HPDE6-E6E7 (cell line): ENCODE data around the gene ATP6V0A4.
"Not testable (repeated sequence)": the region's sequence is repeated elsewhere in the genome, so short reads cannot be mapped to it uniquely, and the experiment has no call there.

Experiments
- DNase-seq: peaks from one replicate; pipeline ENCODE4 v3.0.0; 2011; ENCODE audit warnings: missing footprints; ENCODE audit errors: extremely low spot score

Gene ATP6V0A4

GRCh38 chr7:138797715-138798320, at the start of gene ATP6V0A4, which contains the start of gene TMEM213:
ATP6V0A4 (minus strand) TSS chr7:138798196; CDS start chr7:138771247, 26,949 bp downstream.
TMEM213 (plus strand) TSS chr7:138797994; CDS start chr7:138798105, 111 bp downstream.
- no peak for DNase-seq

- no peak for DNase-seq
Measured at GRCh38 chr7:138845711-138846110, 47.7 kb upstream of the ATP6V0A4 start.

- DNase-seq, result no peak
Measured at GRCh38 chr7:138843632-138844580, 45.9 kb upstream of the ATP6V0A4 start.

- no peak for DNase-seq
Measured at GRCh38 chr7:138842111-138842510, 44.1 kb upstream of the ATP6V0A4 start.

- DNase-seq, result no peak
Measured at GRCh38 chr7:138838166-138838565, 40.2 kb upstream of the ATP6V0A4 start.

GRCh38 chr7:138837627-138838026, 39.6 kb upstream of the ATP6V0A4 start:
- no peak for DNase-seq

GRCh38 chr7:138835087-138835486, 37.1 kb upstream of the ATP6V0A4 start:
- DNase-seq, result no peak

- no peak for DNase-seq
Measured at GRCh38 chr7:138834583-138834982, 36.6 kb upstream of the ATP6V0A4 start.

- DNase-seq, result no peak
Measured at GRCh38 chr7:138833596-138833995, 35.6 kb upstream of the ATP6V0A4 start.

GRCh38 chr7:138832966-138833365, 35.0 kb upstream of the ATP6V0A4 start:
- no peak for DNase-seq

- DNase-seq, result no peak
Measured at GRCh38 chr7:138829335-138829734, 31.3 kb upstream of the ATP6V0A4 start.

- no peak for DNase-seq
Measured at GRCh38 chr7:138828302-138828701, 30.3 kb upstream of the ATP6V0A4 start.

GRCh38 chr7:138825049-138825721, 27.2 kb upstream of the ATP6V0A4 start:
- DNase-seq, result no peak

GRCh38 chr7:138822867-138823535, 25.0 kb upstream of the ATP6V0A4 start:
- no peak for DNase-seq

GRCh38 chr7:138821912-138822311, 23.9 kb upstream of the ATP6V0A4 start:
- no peak for DNase-seq

- no peak for DNase-seq
Measured at GRCh38 chr7:138819625-138820024, 21.6 kb upstream of the ATP6V0A4 start.

GRCh38 chr7:138816650-138817049, 18.7 kb upstream of the ATP6V0A4 start:
- DNase-seq, result no peak

- DNase-seq, result no peak
Measured at GRCh38 chr7:138814816-138815332, 16.9 kb upstream of the ATP6V0A4 start.

- DNase-seq, result no peak
Measured at GRCh38 chr7:138813945-138814344, 15.9 kb upstream of the ATP6V0A4 start.

GRCh38 chr7:138811327-138811726, 13.3 kb upstream of the ATP6V0A4 start:
- not testable (repeated sequence) for DNase-seq

GRCh38 chr7:138809346-138809745, 11.3 kb upstream of the ATP6V0A4 start:
- no peak for DNase-seq
